Osteocyte (in vitro differentiated cells): ENCODE data around the gene SLA2. TPM values are rescaled to one million over a fixed set of nuclear protein-coding genes. Genes with fewer than 3 reads are reported as not detected.
"Not testable (repeated sequence)": the region's sequence is repeated elsewhere in the genome, so short reads cannot be mapped to it uniquely, and the experiment has no call there.

ENCODE experiments used
- DNase-seq: peaks from one replicate; pipeline ENCODE4 v3.0.0; 2021; ENCODE audit warnings: mixed read lengths; ENCODE audit not compliant: unreplicated experiment; ENCODE audit errors: extremely low spot score
- H3K27ac Mint-ChIP-seq: one replicate; pipeline ENCODE4 v1.8.0; 2021; ENCODE audit warnings: mild to moderate bottlenecking, mixed read lengths; ENCODE audit not compliant: unreplicated experiment
- H3K27me3 Mint-ChIP-seq: one replicate; pipeline ENCODE4 v1.8.0; 2021; ENCODE audit warnings: mixed read lengths; ENCODE audit not compliant: unreplicated experiment
- H3K36me3 Mint-ChIP-seq: one replicate; pipeline ENCODE4 v1.8.0; 2021; ENCODE audit warnings: mixed read lengths; ENCODE audit not compliant: unreplicated experiment
- H3K4me1 Mint-ChIP-seq: one replicate; pipeline ENCODE4 v1.8.0; 2021; ENCODE audit warnings: mixed read lengths; ENCODE audit not compliant: unreplicated experiment
- H3K4me3 Mint-ChIP-seq: one replicate; pipeline ENCODE4 v1.8.0; 2021; ENCODE audit warnings: mild to moderate bottlenecking, moderate library complexity, mixed read lengths; ENCODE audit not compliant: unreplicated experiment
- H3K9me3 Mint-ChIP-seq: one replicate; pipeline ENCODE4 v1.8.0; 2021; ENCODE audit warnings: mixed read lengths; ENCODE audit not compliant: unreplicated experiment
- CTCF ChIP-seq: fragments of 200-600 bp; sonication (generic); IDR thresholded peaks from 2 replicates; pipeline ENCODE4 v1.5.0; 2021; ENCODE audit warnings: antibody characterized with exemption, mild to moderate bottlenecking, moderate library complexity
- total RNA-seq: library from RNA; stranded (reverse); gene quantifications from 2 replicates; pipeline ENCODE4 v1.2.1, GENCODE V29; 2021

Gene SLA2
- total RNA-seq, 1 donor from 2014 or later = not detected

GRCh38 chr20:36569847-36570429 is 76.1 kb downstream of the SLA2 start:
- no peak for DNase-seq
- H3K4me1 Mint-ChIP-seq = peaks cover 27% of the 10 kb centered on the region
- H3K4me3 Mint-ChIP-seq = no peak overlapping the region

GRCh38 chr20:36565520-36565919 is 80.5 kb downstream of the SLA2 start:
- H3K36me3 Mint-ChIP-seq = no peaks in the 10 kb centered on the region
- H3K27me3 Mint-ChIP-seq = no peaks in the 10 kb centered on the region
- H3K27ac Mint-ChIP-seq = no peak overlapping the region

More at GRCh38 chr20:36569847-36570429, 76.1 kb downstream of the SLA2 start:
- H3K27me3 Mint-ChIP-seq = no peaks in the 10 kb centered on the region
- no peaks in the 10 kb centered on the region for H3K36me3 Mint-ChIP-seq
- peak overlapping the region; percentile 10 for H3K27ac Mint-ChIP-seq
- peaks cover 3% of the 10 kb centered on the region for H3K9me3 Mint-ChIP-seq
- TF ChIP-seq CTCF = no peak

DNA sequence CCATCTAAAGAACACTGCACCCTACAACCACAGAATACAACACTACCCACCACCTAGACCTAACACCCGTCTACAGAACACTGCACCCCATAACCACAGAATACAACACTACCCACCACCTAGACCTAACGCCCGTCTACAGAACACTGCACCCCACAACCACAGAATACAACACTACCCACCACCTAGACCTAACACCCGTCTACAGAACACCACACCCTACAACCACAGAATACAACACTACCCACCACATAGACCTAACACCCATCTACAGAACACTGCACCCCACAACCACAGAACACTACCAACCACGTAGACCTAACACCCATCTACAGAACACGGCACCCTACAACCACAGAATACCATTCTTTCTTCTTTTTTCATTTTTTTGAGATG is 81.3 kb downstream of the SLA2 start:
- H3K36me3 Mint-ChIP-seq, H3K4me3 Mint-ChIP-seq, DNase-seq, H3K9me3 Mint-ChIP-seq, H3K27ac Mint-ChIP-seq, H3K4me1 Mint-ChIP-seq, H3K27me3 Mint-ChIP-seq: not testable (repeated sequence)

More at GRCh38 chr20:36565520-36565919, 80.5 kb downstream of the SLA2 start:
- Mint-ChIP-seq H3K4me1 (peaks cover 12% of the 10 kb centered on the region), H3K9me3 (peaks cover 3% of the 10 kb centered on the region), H3K4me3 (no peak overlapping the region)
- DNase-seq = no peak
- TF ChIP-seq CTCF = no peak

- DNase-seq, H3K27me3 Mint-ChIP-seq, H3K27ac Mint-ChIP-seq, H3K9me3 Mint-ChIP-seq, H3K4me1 Mint-ChIP-seq, H3K4me3 Mint-ChIP-seq, H3K36me3 Mint-ChIP-seq: not testable (repeated sequence)
Measured at GRCh38 chr20:36564078-36564725, 81.8 kb downstream of the SLA2 start.

DNA sequence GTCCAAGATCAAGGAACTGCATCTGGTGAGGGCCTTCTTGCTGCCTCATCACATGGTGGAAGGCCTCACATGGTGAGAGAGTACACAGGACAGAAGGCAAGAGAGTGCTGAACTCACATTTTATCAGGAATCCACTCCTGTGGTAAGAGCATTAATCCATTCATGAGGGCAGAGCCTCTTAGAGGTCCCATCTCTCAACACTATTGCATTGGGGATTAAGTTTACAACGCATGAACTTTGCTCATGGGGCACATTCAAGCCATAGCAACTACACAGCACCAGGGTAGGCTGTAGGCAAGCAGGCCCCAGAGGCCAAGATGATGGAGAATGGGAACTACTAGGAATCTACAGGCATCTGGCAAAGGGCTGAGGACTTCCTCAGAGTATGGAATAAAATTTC is 82.6 kb downstream of the SLA2 start:
- H3K9me3 Mint-ChIP-seq = peaks cover 3% of the 10 kb centered on the region
- H3K27ac Mint-ChIP-seq = no peak overlapping the region
- no peak overlapping the region for H3K4me3 Mint-ChIP-seq
- no peak for DNase-seq
- no peaks in the 10 kb centered on the region for H3K4me1 Mint-ChIP-seq
- TF ChIP-seq CTCF = no peak
- no peaks in the 10 kb centered on the region for H3K27me3 Mint-ChIP-seq
- H3K36me3 Mint-ChIP-seq = no peaks in the 10 kb centered on the region

DNA sequence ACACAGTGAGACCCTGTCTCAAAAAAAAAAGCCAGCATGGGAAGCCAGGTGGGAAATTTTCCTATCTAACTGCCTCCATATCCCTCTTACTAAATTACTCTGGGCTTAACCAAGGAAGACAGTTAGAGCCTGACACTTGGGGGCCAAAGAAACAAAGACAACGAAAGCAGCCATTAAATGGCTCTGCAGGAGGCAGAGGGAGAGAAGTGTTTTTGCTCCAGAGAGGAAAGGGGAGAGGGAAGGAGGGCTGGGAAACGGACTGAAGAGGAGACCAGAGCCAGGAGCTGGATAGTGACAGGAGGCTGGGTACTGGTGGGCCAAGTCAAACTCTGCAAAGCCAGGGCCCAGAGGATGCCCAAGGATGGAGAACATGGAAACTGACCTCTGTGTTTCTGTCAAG is 83.3 kb downstream of the SLA2 start:
- H3K9me3 Mint-ChIP-seq = peaks cover 3% of the 10 kb centered on the region
- no peak for DNase-seq
- H3K4me3 Mint-ChIP-seq = no peak overlapping the region
- no peaks in the 10 kb centered on the region for H3K27me3 Mint-ChIP-seq
- no peak overlapping the region for H3K27ac Mint-ChIP-seq
- H3K36me3 Mint-ChIP-seq = no peaks in the 10 kb centered on the region
- TF ChIP-seq CTCF = no peak
- H3K4me1 Mint-ChIP-seq = no peaks in the 10 kb centered on the region

Other genes starting within 250 kb of the SLA2 start
- 197 and 200 TPM in 2 replicates for gene MYL9, start 104.7 kb downstream of the SLA2 start, total RNA-seq
- 29.2 and 35.0 TPM in 2 replicates for gene TGIF2, start 72.6 kb downstream of the SLA2 start, total RNA-seq
- 65.2 and 69.4 TPM in 2 replicates for gene RAB5IF, start 40.4 kb downstream of the SLA2 start, total RNA-seq
- 32.2 and 33.5 TPM in 2 replicates for gene NDRG3, start 99.9 kb upstream of the SLA2 start, total RNA-seq
- gene DSN1, start 127.6 kb upstream of the SLA2 start, total RNA-seq = 6.7 and 7.6 TPM in 2 replicates
- gene TLDC2, start 229.9 kb upstream of the SLA2 start, total RNA-seq = 0.26 TPM in 1 of 2 replicates, not detected in the other